Measurements from ENCODE around the gene NRP1. TPM values are rescaled to one million over a fixed set of nuclear protein-coding genes. Genes with fewer than 3 reads are reported as not detected.

Gene NRP1
- total RNA-seq, 1 donor, result 173 TPM

DNA sequence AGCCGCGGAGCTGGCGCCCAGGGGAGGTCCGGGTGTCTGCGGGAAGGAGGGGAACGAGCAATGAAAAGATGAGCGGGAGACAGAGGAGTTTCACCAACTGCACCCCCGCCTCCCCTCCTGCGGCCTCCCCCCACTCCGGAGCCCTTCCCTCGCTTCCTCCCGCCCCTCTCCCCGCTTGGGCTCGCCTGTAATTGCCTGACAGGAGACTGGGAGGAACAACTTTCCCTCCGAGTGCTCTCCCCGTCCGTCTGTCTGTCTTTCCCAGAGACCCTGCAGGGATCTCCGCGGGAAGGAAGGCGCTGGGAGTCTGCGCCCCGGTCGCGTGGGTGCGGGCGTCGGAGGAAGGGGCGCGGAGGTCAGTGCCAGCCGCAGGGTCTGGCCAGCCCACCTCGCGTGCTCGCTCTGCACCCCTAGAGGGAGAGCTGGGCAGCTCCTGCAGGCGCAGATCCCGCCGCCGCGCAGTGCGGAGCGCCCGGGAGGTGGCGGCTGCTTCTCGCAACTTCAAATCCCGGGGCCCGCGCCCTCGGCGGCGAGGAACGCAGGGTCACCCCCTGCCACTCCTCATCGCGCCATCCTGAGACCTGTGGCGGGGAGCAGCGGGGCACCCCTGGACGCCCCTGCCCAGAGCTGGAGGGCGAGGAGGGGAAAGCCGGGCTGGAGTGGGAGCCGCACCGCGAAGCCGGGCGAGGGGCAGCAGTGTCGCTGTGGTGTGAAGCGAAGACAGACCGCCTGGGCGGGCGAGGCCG is 511 bp upstream of the NRP1 start:
- peak overlapping the region; percentile 81 for H3K27ac ChIP-seq (ENCODE audit: low read depth, low read length)
- peaks cover 57% of the 10 kb centered on the region for H3K79me2 ChIP-seq (ENCODE audit: insufficient read depth, low read length)

DNA sequence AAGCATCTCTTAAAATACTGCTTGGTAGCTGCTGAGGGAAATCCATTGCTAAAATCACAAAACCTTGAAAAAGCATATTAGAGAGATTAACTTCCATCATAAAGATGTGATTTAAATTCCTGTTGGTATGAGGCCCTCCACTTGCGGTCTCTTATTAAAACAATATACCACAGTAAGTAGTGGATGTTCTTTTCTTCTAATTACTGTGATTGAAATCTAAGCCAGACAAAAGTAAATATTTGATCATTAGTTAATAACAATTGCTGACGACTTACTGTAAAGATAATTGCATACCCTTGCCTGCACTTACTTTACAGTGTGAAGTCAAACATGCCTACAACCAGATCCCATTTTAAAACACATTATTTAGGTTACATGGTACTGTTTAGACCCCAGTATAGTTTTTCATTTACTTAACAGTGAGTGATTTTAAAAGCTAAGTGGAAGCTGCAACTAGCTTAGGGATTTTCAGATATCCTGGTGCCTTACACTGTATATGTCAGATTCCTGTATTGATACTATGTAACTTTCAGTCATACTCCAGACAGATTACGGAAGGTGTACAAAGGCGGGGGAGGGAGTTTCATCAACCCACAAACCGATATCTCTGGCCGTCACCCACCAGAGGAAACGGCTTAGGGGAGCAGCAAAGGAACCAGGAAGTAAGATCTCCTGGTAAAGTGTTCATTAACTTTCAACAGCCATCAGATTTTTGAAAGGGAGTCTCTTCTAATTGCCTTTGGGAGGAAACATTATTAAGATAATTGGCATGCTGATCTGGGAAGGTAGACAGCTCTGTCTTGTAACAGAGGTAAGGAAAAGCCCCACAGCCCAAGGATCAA is 986 bp downstream of the NRP1 start:
- no peak for DNase-seq (ENCODE audit: insufficient read length, low spot score, missing footprints)
- H2AFZ ChIP-seq (ENCODE audit: low read length), result peak overlapping the region; percentile 49

More for the DNA sequence above, 511 bp upstream of the NRP1 start:
- H3K4me2 ChIP-seq (ENCODE audit: insufficient read depth, low read length), result peak overlapping the region; percentile 96
- H3K27me3 ChIP-seq (ENCODE audit: insufficient read depth, low read length), result no peaks in the 10 kb centered on the region
- DNase-seq (ENCODE audit: insufficient read length, low spot score, missing footprints), result peak; percentile 96
- TF ChIP-seq, protein P1, sequence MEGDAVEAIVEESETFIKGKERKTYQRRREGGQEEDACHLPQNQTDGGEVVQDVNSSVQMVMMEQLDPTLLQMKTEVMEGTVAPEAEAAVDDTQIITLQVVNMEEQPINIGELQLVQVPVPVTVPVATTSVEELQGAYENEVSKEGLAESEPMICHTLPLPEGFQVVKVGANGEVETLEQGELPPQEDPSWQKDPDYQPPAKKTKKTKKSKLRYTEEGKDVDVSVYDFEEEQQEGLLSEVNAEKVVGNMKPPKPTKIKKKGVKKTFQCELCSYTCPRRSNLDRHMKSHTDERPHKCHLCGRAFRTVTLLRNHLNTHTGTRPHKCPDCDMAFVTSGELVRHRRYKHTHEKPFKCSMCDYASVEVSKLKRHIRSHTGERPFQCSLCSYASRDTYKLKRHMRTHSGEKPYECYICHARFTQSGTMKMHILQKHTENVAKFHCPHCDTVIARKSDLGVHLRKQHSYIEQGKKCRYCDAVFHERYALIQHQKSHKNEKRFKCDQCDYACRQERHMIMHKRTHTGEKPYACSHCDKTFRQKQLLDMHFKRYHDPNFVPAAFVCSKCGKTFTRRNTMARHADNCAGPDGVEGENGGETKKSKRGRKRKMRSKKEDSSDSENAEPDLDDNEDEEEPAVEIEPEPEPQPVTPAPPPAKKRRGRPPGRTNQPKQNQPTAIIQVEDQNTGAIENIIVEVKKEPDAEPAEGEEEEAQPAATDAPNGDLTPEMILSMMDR (IDR thresholded peaks at IDR 0.05; ENCODE audit: extremely low read depth, low read depth, low read length), result peak; percentile 55
- peaks cover 1% of the 10 kb centered on the region for H4K20me1 ChIP-seq (ENCODE audit: insufficient read depth, low read length)
- H3K9me3 ChIP-seq (ENCODE audit: low read depth, low read length), result no peaks in the 10 kb centered on the region
- peak overlapping the region; percentile 75 for H3K4me3 ChIP-seq (ENCODE audit: insufficient read depth, low read length)
- H3K4me1 ChIP-seq (ENCODE audit: insufficient read depth, low read length), result peaks cover 43% of the 10 kb centered on the region
- H3K36me3 ChIP-seq (ENCODE audit: insufficient read depth, low read length), result peaks cover 9% of the 10 kb centered on the region
- peak overlapping the region; percentile 80 for H2AFZ ChIP-seq (ENCODE audit: low read length)

GRCh38 chr10:33332183-33333065 is 2.0 kb downstream of the NRP1 start:
- Histone ChIP-seq H3K4me3 (ENCODE audit: insufficient read depth, low read length) (peak overlapping the region; percentile 75), H3K9me3 (ENCODE audit: low read depth, low read length) (no peaks in the 10 kb centered on the region), H3K27ac (ENCODE audit: low read depth, low read length) (peak overlapping the region; percentile 81), H3K27me3 (ENCODE audit: insufficient read depth, low read length) (no peaks in the 10 kb centered on the region), H3K79me2 (ENCODE audit: insufficient read depth, low read length) (peaks cover 82% of the 10 kb centered on the region), H3K4me2 (ENCODE audit: insufficient read depth, low read length) (peak overlapping the region; percentile 93), H2AFZ (ENCODE audit: low read length) (no peak overlapping the region), H3K36me3 (ENCODE audit: insufficient read depth, low read length) (peaks cover 34% of the 10 kb centered on the region), H4K20me1 (ENCODE audit: insufficient read depth, low read length) (peaks cover 6% of the 10 kb centered on the region), H3K4me1 (ENCODE audit: insufficient read depth, low read length) (peaks cover 48% of the 10 kb centered on the region)
- DNase-seq (ENCODE audit: insufficient read length, low spot score, missing footprints), result no peak
- TF ChIP-seq, protein P1 (IDR thresholded peaks at IDR 0.05; ENCODE audit: extremely low read depth, low read depth, low read length), result no peak

More for the DNA sequence above, 986 bp downstream of the NRP1 start:
- H3K27ac ChIP-seq (ENCODE audit: low read depth, low read length), result peak overlapping the region; percentile 81
- H3K4me1 ChIP-seq (ENCODE audit: insufficient read depth, low read length), result peaks cover 42% of the 10 kb centered on the region
- TF ChIP-seq, protein P1 (IDR thresholded peaks at IDR 0.05; ENCODE audit: extremely low read depth, low read depth, low read length), result no peak
- H3K9me3 ChIP-seq (ENCODE audit: low read depth, low read length), result no peaks in the 10 kb centered on the region
- H3K36me3 ChIP-seq (ENCODE audit: insufficient read depth, low read length), result peaks cover 24% of the 10 kb centered on the region
- H3K4me2 ChIP-seq (ENCODE audit: insufficient read depth, low read length), result peak overlapping the region; percentile 93
- H4K20me1 ChIP-seq (ENCODE audit: insufficient read depth, low read length), result peaks cover 6% of the 10 kb centered on the region
- peak overlapping the region; percentile 75 for H3K4me3 ChIP-seq (ENCODE audit: insufficient read depth, low read length)
- H3K27me3 ChIP-seq (ENCODE audit: insufficient read depth, low read length), result no peaks in the 10 kb centered on the region
- H3K79me2 ChIP-seq (ENCODE audit: insufficient read depth, low read length), result peaks cover 72% of the 10 kb centered on the region
